Measurements from ENCODE around the gene PREPL.

The PREPL gene

GRCh38 chr2:44342854-44343253, 18.4 kb downstream of the PREPL start:
- Histone ChIP-seq H3K27ac (ENCODE audit: low read length) (no peak overlapping the region), H3K4me1 (ENCODE audit: low read length) (no peaks in the 10 kb centered on the region), H3K27me3 (ENCODE audit: low read depth, low read length) (no peaks in the 10 kb centered on the region), H3K79me2 (ENCODE audit: low read length) (no peaks in the 10 kb centered on the region), H3K4me2 (ENCODE audit: low read length) (no peak overlapping the region), H3K36me3 (replicated peaks; ENCODE audit: low read depth, low read length) (peaks cover 13% of the 10 kb centered on the region), H3K4me3 (ENCODE audit: low read length) (no peak overlapping the region), H3K9ac (ENCODE audit: low read length) (no peak overlapping the region), H2AFZ (ENCODE audit: low read depth, low read length) (no peak overlapping the region), H4K20me1 (ENCODE audit: insufficient read depth, low read length) (no peaks in the 10 kb centered on the region), H3K9me3 (ENCODE audit: insufficient read depth, low read length) (no peaks in the 10 kb centered on the region)
- TF ChIP-seq EZH2phosphoT487 (IDR thresholded peaks at IDR 0.05; ENCODE audit: low read depth) (no peak), CTCF (IDR thresholded peaks at IDR 0.05; ENCODE audit: low read depth, low read length) (peak; percentile 58)

GRCh38 chr2:44335806-44336538, 25.3 kb downstream of the PREPL start:
- Histone ChIP-seq H3K4me3 (ENCODE audit: low read length) (no peak overlapping the region), H4K20me1 (ENCODE audit: insufficient read depth, low read length) (no peaks in the 10 kb centered on the region), H3K9me3 (ENCODE audit: insufficient read depth, low read length) (no peaks in the 10 kb centered on the region), H3K27me3 (ENCODE audit: low read depth, low read length) (no peaks in the 10 kb centered on the region), H3K27ac (ENCODE audit: low read length) (no peak overlapping the region), H3K4me1 (ENCODE audit: low read length) (no peaks in the 10 kb centered on the region), H3K9ac (ENCODE audit: low read length) (no peak overlapping the region), H2AFZ (ENCODE audit: low read depth, low read length) (no peak overlapping the region), H3K36me3 (replicated peaks; ENCODE audit: low read depth, low read length) (peaks cover 34% of the 10 kb centered on the region), H3K4me2 (ENCODE audit: low read length) (no peak overlapping the region), H3K79me2 (ENCODE audit: low read length) (no peaks in the 10 kb centered on the region)
- TF ChIP-seq EZH2phosphoT487 (IDR thresholded peaks at IDR 0.05; ENCODE audit: low read depth): no peak
- no peak for TF ChIP-seq CTCF (IDR thresholded peaks at IDR 0.05; ENCODE audit: low read depth, low read length)

GRCh38 chr2:44333994-44334393, 27.3 kb downstream of the PREPL start:
- Histone ChIP-seq H4K20me1 (ENCODE audit: insufficient read depth, low read length) (no peaks in the 10 kb centered on the region), H3K79me2 (ENCODE audit: low read length) (no peaks in the 10 kb centered on the region), H3K4me1 (ENCODE audit: low read length) (peaks cover 6% of the 10 kb centered on the region; the same call in 1 of the 2 replicates), H3K27me3 (ENCODE audit: low read depth, low read length) (no peaks in the 10 kb centered on the region), H3K4me2 (ENCODE audit: low read length) (no peak overlapping the region), H3K27ac (ENCODE audit: low read length) (no peak overlapping the region), H3K9me3 (ENCODE audit: insufficient read depth, low read length) (no peaks in the 10 kb centered on the region), H2AFZ (ENCODE audit: low read depth, low read length) (no peak overlapping the region), H3K36me3 (replicated peaks; ENCODE audit: low read depth, low read length) (peaks cover 32% of the 10 kb centered on the region), H3K4me3 (ENCODE audit: low read length) (no peak overlapping the region), H3K9ac (ENCODE audit: low read length) (no peak overlapping the region)
- no peak for TF ChIP-seq CTCF (IDR thresholded peaks at IDR 0.05; ENCODE audit: low read depth, low read length)
- TF ChIP-seq EZH2phosphoT487 (IDR thresholded peaks at IDR 0.05; ENCODE audit: low read depth): no peak

GRCh38 chr2:44330801-44331200, 30.5 kb downstream of the PREPL start:
- Histone ChIP-seq H4K20me1 (ENCODE audit: insufficient read depth, low read length) (no peaks in the 10 kb centered on the region), H3K36me3 (replicated peaks; ENCODE audit: low read depth, low read length) (peaks cover 10% of the 10 kb centered on the region)
- TF ChIP-seq EZH2phosphoT487 (IDR thresholded peaks at IDR 0.05; ENCODE audit: low read depth): no peak
- TF ChIP-seq CTCF (IDR thresholded peaks at IDR 0.05; ENCODE audit: low read depth, low read length): no peak

More at GRCh38 chr2:44330801-44331200, 30.5 kb downstream of the PREPL start:
- Histone ChIP-seq H3K79me2 (ENCODE audit: low read length) (no peaks in the 10 kb centered on the region), H3K4me2 (ENCODE audit: low read length) (no peak overlapping the region), H3K4me3 (ENCODE audit: low read length) (no peak overlapping the region), H3K27me3 (ENCODE audit: low read depth, low read length) (no peaks in the 10 kb centered on the region), H3K9me3 (ENCODE audit: insufficient read depth, low read length) (no peaks in the 10 kb centered on the region), H2AFZ (ENCODE audit: low read depth, low read length) (no peak overlapping the region), H3K9ac (ENCODE audit: low read length) (no peak overlapping the region), H3K27ac (ENCODE audit: low read length) (no peak overlapping the region), H3K4me1 (ENCODE audit: low read length) (peaks cover 6% of the 10 kb centered on the region; the same call in 1 of the 2 replicates)
